Fibroblast of lung (primary cell): ENCODE measurements around the gene MACF1. TPM values are rescaled to one million over a fixed set of nuclear protein-coding genes. Genes with fewer than 3 reads are reported as not detected.
"Not testable (repeated sequence)": the region's sequence is repeated elsewhere in the genome, so short reads cannot be mapped to it uniquely, and the experiment has no call there.

Experiments
- DNase-seq, 2 donors: peaks; one replicate each; pipeline versions ENCODE4 v3.0.0 to v3.0.0-alpha.2; 2010; ENCODE audit warnings: low read depth in 2 of 2
- H2AFZ ChIP-seq: 2 replicates; pipeline ENCODE4 v1.5.1; 2012; ENCODE audit warnings: low read length, control low read depth, inconsistent platforms
- H3K27ac ChIP-seq: 2 replicates; pipeline ENCODE4 v1.5.1; 2011; ENCODE audit warnings: low read length, control low read depth; ENCODE audit not compliant: insufficient read depth
- H3K27me3 ChIP-seq: 2 replicates; pipeline ENCODE4 v1.5.1; 2011; ENCODE audit warnings: mild to moderate bottlenecking, low read length; ENCODE audit not compliant: control insufficient read depth, insufficient read depth
- H3K36me3 ChIP-seq: 2 replicates; pipeline ENCODE4 v1.5.1; 2011; ENCODE audit warnings: low read length; ENCODE audit not compliant: control insufficient read depth, insufficient read depth
- H3K4me1 ChIP-seq: 2 replicates; pipeline ENCODE4 v1.5.1; 2011; ENCODE audit warnings: low read length; ENCODE audit not compliant: control insufficient read depth, insufficient read depth; ENCODE audit errors: extremely low read depth
- H3K4me2 ChIP-seq: 2 replicates; pipeline ENCODE4 v1.5.1; 2011; ENCODE audit warnings: low read length, control low read depth; ENCODE audit not compliant: insufficient read depth; ENCODE audit errors: extremely low read depth
- H3K4me3 ChIP-seq, 4 experiments: fragments of 200-600 bp in 1 of 4; sonication (generic) in 1 of 4; replicated peaks in 1 of 4; 2 replicates each; pipeline ENCODE4 v1.5.1; 2011 to 2016; ENCODE audit warnings: low read length in 4 of 4, low read depth in 3 of 4, mild to moderate bottlenecking in 3 of 4, control low read depth in 2 of 4, inconsistent platforms in 1 of 4, mixed read lengths in 1 of 4; ENCODE audit not compliant: insufficient read depth in 1 of 4; ENCODE audit errors: control extremely low read depth in 1 of 4
- H3K79me2 ChIP-seq: 2 replicates; pipeline ENCODE4 v1.5.1; 2012; ENCODE audit warnings: mild to moderate bottlenecking, low read length, inconsistent platforms; ENCODE audit not compliant: control insufficient read depth, insufficient read depth
- H3K9ac ChIP-seq: 2 replicates; pipeline ENCODE4 v1.5.1; 2011; ENCODE audit warnings: mild to moderate bottlenecking, low read length, control low read depth; ENCODE audit not compliant: insufficient read depth
- H3K9me3 ChIP-seq: 2 replicates; pipeline ENCODE4 v1.5.1; 2012; ENCODE audit warnings: low read depth, low read length; ENCODE audit not compliant: control insufficient read depth, insufficient read depth
- H4K20me1 ChIP-seq: 2 replicates; pipeline ENCODE4 v1.5.1; 2011; ENCODE audit warnings: low read length; ENCODE audit not compliant: control insufficient read depth, insufficient read depth; ENCODE audit errors: extremely low read depth
- CTCF ChIP-seq, 2 donors: IDR thresholded peaks in 1 of 2; conservative IDR thresholded peaks in 1 of 2; 1 replicate in 1 of 2; 2 replicates in 1 of 2; pipeline ENCODE4 v1.5.1; 2011 to 2012; ENCODE audit warnings: low read length in 2 of 2, control low read depth in 1 of 2, inconsistent platforms in 1 of 2, low read depth in 1 of 2, mild to moderate bottlenecking in 1 of 2
- EZH2 ChIP-seq: IDR thresholded peaks from 2 replicates; pipeline ENCODE4 v1.5.1; 2012; ENCODE audit warnings: low read length, control low read depth, mild to moderate bottlenecking; ENCODE audit errors: missing control alignments
- polyA plus RNA-seq, 2 donors: library from polyadenylated mRNA; depleted of rRNA in 1 of 2; stranded (reverse) in 1 of 2; unstranded in 1 of 2; fragments of >200 nt; gene quantifications; 2 replicates each; pipeline ENCODE4 v1.2.1, GENCODE V29; 2011 to 2012; ENCODE audit warnings: missing spikeins in 1 of 2
- total RNA-seq: library from RNA; depleted of rRNA; stranded (reverse); fragments of >200 nt; gene quantifications from 2 replicates; pipeline ENCODE4 v1.2.1, GENCODE V29; 2014

The MACF1 gene
- total and polyA plus RNA-seq, 2 donors (not counting 1 experiment from before 2014, with no cell fraction given), result 178 to 414 TPM

DNA sequence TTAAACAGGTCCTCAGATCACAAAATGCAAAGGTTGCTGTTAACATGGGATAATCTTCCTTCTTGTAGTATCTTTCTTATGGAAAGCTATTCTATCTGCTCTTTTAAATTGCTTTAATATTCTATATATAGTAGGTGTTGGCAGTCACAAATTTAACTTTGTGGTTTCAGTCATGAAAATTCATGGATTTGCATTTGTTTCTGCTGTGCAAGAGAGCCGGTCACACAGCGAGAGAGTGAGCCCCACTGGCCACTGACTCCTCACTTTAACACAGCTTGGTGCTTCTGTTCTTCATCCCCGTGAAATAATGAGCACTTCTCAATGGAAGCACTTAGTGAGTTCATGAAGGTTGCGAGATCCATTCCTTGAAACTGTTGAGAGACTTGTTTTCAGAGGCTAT, 268.8 kb downstream of the MACF1 start:
- Histone ChIP-seq H3K27ac (no peak overlapping the region), H3K4me2 (no peak overlapping the region), H2AFZ (no peak overlapping the region), H3K4me1 (no peaks in the 10 kb centered on the region), H3K27me3 (no peaks in the 10 kb centered on the region), H3K36me3 (peaks cover 16% of the 10 kb centered on the region), H3K9ac (no peak overlapping the region), H3K4me3 (no peak overlapping the region), H3K79me2 (no peaks in the 10 kb centered on the region), H4K20me1 (no peaks in the 10 kb centered on the region), H3K9me3 (no peaks in the 10 kb centered on the region)
- TF ChIP-seq EZH2 (no peak), CTCF (conservative IDR thresholded peaks at IDR 0.05 in 1 of 2, IDR thresholded peaks at IDR 0.05 in 1 of 2; ENCODE audit: low read depth in 1 of 2, low read length in 2 of 2) (no peak)
- DNase-seq, result no peak

DNA sequence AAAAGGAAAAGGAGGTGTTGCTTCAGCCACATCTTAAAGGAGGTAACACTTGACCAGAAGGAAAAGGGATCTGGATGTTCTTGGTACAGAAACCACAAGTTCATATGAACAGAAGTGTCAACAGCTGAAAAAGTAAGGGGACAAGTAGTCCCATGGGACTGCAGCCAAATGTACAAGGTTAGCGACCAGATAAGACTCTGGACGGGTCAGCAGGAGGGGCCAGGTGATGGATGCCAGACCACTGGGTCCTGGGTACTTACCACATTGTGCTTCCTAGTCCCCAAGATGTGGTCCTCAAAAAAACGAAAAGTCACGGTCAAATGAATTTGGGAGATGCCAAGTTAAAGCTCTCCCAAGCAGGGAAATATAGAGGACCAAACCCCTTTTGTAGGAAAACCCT, 270.3 kb downstream of the MACF1 start:
- H3K27me3 ChIP-seq, result no peaks in the 10 kb centered on the region
- no peak overlapping the region for H3K27ac ChIP-seq
- no peaks in the 10 kb centered on the region for H3K9me3 ChIP-seq
- H3K79me2 ChIP-seq, result no peaks in the 10 kb centered on the region
- H3K4me1 ChIP-seq, result no peaks in the 10 kb centered on the region
- H2AFZ ChIP-seq, result no peak overlapping the region
- DNase-seq, result no peak
- H3K4me2 ChIP-seq, result no peak overlapping the region
- no peak overlapping the region for H3K4me3 ChIP-seq
- no peak overlapping the region for H3K9ac ChIP-seq
- H4K20me1 ChIP-seq, result no peaks in the 10 kb centered on the region
- TF ChIP-seq EZH2, result no peak
- no peak for TF ChIP-seq CTCF (conservative IDR thresholded peaks at IDR 0.05 in 1 of 2, IDR thresholded peaks at IDR 0.05 in 1 of 2; ENCODE audit: low read depth in 1 of 2, low read length in 2 of 2)
- H3K36me3 ChIP-seq, result peaks cover 13% of the 10 kb centered on the region

DNA sequence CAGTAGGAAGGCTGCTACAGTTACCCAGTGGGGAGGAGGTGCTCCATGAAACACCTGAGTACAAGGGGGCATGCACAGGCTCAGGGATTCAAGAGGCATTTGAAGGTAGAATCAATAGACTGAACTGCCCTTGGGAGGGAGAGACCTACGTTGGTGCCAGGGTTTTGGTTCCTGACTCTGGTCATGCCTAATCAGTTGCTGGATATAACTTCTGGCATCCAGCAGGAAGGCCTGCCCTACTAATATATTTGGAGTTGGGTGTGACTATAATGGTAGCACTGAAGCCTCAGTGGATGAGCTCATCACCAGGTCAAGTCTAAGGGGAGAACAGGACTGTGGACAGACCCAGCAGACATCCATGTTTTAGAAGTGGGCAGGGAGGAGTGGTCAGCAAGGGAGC, 271.1 kb downstream of the MACF1 start:
- not testable (repeated sequence) for H4K20me1 ChIP-seq, H2AFZ ChIP-seq, H3K4me3 ChIP-seq, H3K27ac ChIP-seq, H3K4me2 ChIP-seq, H3K9ac ChIP-seq, H3K9me3 ChIP-seq, H3K79me2 ChIP-seq, H3K27me3 ChIP-seq, DNase-seq, H3K4me1 ChIP-seq
- H3K36me3 ChIP-seq, result peaks cover 14% of the 10 kb centered on the region
